ENCODE data around the gene PFKP.
"Not testable (repeated sequence)": the region's sequence is repeated elsewhere in the genome, so short reads cannot be mapped to it uniquely, and the experiment has no call there.

The PFKP gene

GRCh38 chr10:3054183-3054850 lies 13.0 kb upstream of the PFKP start:
- peak in 1 of 2 donors; percentile 36 for DNase-seq (ENCODE audit: low read depth in 2 of 2)
- no peak overlapping the region for H3K4me3 ChIP-seq (replicated peaks in 1 of 2; ENCODE audit: low read depth in 2 of 2, low read length in 2 of 2)
- TF ChIP-seq CTCF (IDR thresholded peaks at IDR 0.05; ENCODE audit: low read depth, low read length), result no peak

GRCh38 chr10:3054851-3055199 lies 12.5 kb upstream of the PFKP start:
- no peak overlapping the region for H3K4me3 ChIP-seq (replicated peaks in 1 of 2; ENCODE audit: low read depth in 2 of 2, low read length in 2 of 2)
- no peak for TF ChIP-seq CTCF (IDR thresholded peaks at IDR 0.05; ENCODE audit: low read depth, low read length)
- DNase-seq (ENCODE audit: low read depth in 2 of 2), result peak in 1 of 2 donors; percentile 59

- no peak overlapping the region for H3K4me3 ChIP-seq (replicated peaks in 1 of 2; ENCODE audit: low read depth in 2 of 2, low read length in 2 of 2)
- DNase-seq (ENCODE audit: low read depth in 2 of 2), result no peak
- TF ChIP-seq CTCF (IDR thresholded peaks at IDR 0.05; ENCODE audit: low read depth, low read length), result no peak
Measured at GRCh38 chr10:3056280-3057037, 10.9 kb upstream of the PFKP start.

GRCh38 chr10:3057946-3058345 lies 9.4 kb upstream of the PFKP start:
- TF ChIP-seq CTCF (IDR thresholded peaks at IDR 0.05; ENCODE audit: low read depth, low read length), result no peak
- no peak for DNase-seq (ENCODE audit: low read depth in 2 of 2)
- H3K4me3 ChIP-seq (replicated peaks in 1 of 2; ENCODE audit: low read depth in 2 of 2, low read length in 2 of 2), result no peak overlapping the region

- no peak overlapping the region for H3K4me3 ChIP-seq (replicated peaks in 1 of 2; ENCODE audit: low read depth in 2 of 2, low read length in 2 of 2)
- no peak for TF ChIP-seq CTCF (IDR thresholded peaks at IDR 0.05; ENCODE audit: low read depth, low read length)
- DNase-seq (ENCODE audit: low read depth in 2 of 2), result no peak
Measured at GRCh38 chr10:3059974-3060373, 7.4 kb upstream of the PFKP start.

GRCh38 chr10:3060481-3060889 lies 6.9 kb upstream of the PFKP start:
- DNase-seq (ENCODE audit: low read depth in 2 of 2), result no peak
- TF ChIP-seq CTCF (IDR thresholded peaks at IDR 0.05; ENCODE audit: low read depth, low read length), result no peak
- H3K4me3 ChIP-seq (replicated peaks in 1 of 2; ENCODE audit: low read depth in 2 of 2, low read length in 2 of 2), result no peak overlapping the region

- not testable (repeated sequence) for DNase-seq (ENCODE audit: low read depth in 2 of 2); H3K4me3 ChIP-seq (replicated peaks in 1 of 2; ENCODE audit: low read depth in 2 of 2, low read length in 2 of 2)
Measured at GRCh38 chr10:3061323-3061898, 5.9 kb upstream of the PFKP start.

Data from cardiac fibroblast (primary cell).